GM21576 (cell line): ENCODE data around the gene SLC7A5.

Experiments used
- ATAC-seq: cut with Tn5 transposase; IDR thresholded peaks from one replicate; pipeline ENCODE4 v1.9.1; 2021; ENCODE audit warnings: mild to moderate bottlenecking, moderate library complexity; ENCODE audit not compliant: unreplicated experiment

The SLC7A5 gene

DNA sequence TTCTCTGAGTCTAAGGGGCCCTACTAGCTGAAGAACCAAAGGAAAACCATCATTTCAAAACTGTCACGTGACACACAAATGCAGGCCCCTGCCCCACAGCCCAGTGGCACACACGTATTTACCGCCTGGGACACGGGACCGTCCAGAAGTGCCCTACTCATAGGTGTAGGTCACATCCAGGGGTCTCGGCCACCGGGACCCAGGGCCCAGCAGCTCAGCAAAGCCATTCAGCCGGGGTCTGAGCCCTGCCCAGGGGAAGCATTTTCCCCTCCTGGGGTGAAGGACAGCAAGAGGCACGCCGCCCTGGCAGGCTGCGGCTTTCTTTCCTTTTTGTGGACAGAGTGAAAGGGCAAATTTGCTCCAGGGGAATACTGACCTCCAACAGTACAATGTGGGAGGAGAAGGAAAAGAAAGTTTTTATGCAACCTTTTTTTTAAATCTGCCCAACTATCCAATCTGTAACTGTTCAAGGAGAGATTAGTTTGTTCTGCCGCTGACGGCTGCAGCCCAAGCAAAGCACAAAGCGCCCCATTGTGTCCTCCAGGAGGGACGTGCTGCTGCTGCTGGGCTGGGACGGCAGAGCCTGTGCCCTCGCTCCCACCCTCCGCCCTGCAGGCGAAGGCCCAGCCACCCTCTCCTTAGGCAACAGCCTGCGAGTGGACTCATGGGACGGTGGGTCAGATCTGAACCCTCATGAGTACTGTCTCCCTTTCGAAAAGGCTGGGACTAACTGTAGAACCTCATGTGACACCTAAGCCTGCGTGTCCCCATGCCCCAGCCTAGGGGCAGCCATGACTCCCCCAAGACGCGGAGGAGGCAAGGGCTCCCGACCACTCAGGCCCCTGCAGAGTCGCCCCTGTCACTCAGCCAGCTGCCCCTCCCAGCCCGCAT, 21.3 kb downstream of the SLC7A5 start:
- ATAC-seq, result no peak

DNA sequence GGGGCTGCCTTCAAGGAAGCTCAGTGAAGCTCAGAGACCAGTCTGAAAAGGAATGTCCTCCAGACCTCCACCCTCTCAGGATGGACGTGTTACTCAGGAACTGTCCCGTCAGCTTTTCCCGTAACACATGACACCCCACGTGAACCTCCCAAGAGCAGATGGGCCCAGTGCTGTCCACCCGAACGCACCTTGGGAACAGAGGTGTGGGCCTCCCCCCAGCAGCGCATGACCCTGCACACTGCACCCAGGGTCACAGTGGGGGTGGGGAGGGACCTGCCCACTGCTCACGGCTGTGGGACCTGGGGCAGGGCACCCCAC, 21.9 kb downstream of the SLC7A5 start:
- no peak for ATAC-seq

- ATAC-seq, result no peak
Measured at GRCh38 chr16:87846705-87847466, 22.4 kb downstream of the SLC7A5 start.

DNA sequence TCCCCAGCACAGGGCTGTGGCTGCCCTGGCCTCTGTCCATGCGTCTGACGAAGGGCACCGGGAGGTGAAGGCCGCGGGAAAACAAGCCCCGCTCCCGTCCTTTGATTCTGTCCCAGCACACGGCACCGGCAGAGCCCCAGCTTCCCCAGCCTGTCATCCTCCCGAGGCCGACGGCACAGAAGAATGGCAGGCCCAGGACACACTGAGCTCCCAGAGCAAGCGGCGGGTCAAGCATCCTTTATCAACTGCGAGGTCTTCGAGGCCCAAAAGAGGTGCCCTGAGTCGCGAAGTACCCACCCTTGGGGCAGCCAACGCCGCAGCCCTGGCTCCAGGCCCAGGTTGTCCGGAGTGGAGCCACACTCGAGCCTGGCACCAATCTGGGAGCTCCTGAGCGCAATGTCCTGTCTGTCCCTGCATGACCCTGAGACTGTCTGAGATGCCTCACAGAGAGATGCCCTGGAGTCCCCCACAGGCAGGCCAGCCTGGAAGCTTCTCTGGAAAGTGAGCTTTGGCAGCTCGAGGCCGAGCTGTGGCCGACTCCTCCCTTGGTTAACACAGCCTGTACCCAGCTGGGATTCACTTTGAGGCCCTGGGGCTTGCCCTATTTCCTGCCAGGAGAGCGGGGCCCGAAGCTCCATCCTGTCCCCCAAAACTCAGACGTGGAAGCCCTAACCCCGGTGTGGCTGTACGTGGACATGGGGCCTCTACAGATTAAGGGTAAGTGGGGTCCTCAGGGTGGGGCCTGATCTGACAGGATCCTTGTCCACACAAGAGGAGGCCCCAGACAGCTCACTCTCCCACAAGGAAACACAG, 23.3 kb downstream of the SLC7A5 start:
- no peak for ATAC-seq

- no peak for ATAC-seq
Measured at GRCh38 chr16:87845213-87845612, 24.1 kb downstream of the SLC7A5 start.

DNA sequence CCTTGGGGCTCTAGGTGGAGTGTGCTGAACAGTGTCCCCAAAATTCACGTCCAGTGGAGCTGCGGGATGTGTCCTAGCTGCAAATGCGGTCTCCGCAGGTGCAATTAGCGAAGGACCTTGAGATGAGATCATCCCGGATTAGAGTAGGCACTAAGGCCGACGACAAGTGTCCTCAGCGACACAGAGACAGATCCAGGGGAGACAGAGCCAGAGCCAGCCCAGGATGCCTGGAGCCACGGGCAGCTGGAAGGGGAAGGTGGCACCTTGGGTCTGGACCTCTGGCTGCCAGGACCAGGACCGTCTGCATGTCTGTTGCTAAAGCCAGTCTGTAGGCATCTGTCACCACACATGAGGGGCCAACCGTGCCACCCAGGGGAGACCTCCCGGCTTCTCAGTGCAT, 24.5 kb downstream of the SLC7A5 start:
- no peak for ATAC-seq

- no peak for ATAC-seq
Measured at GRCh38 chr16:87844120-87844733, 25.1 kb downstream of the SLC7A5 start.

GRCh38 chr16:87843678-87844105, 25.6 kb downstream of the SLC7A5 start:
- no peak for ATAC-seq

DNA sequence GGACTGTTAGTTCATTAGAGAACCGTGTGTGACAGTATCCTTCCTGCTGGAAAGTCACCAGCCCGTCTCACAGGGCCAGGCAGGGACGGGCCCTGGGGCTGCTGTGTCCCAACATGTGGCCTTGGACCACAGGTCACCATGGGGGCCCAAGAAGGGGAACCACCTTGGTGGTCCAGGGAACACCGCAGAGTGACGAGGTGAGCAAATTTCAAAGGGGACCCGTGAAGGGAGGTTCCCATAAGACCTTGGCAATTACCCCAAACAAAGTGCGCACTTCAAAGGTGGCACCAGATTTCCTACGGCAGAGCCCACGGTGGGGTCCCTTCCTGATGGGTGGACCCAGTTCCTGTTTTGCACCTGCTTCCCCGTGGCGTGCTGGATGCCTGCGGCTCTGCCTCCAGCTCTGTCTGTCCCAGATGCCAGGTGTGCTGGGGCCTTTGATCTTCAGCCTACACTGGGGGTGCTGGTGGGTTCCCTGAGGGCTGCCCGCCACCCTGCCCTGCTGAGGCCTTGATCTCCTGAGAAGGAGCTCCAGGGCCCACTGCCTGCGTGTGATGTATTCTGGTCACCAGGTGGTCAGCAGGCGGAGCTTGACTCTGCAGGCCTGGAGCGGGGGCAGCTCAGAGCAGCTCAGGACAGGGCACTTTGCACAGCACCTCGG, 27.0 kb downstream of the SLC7A5 start:
- no peak for ATAC-seq

- ATAC-seq, result no peak
Measured at GRCh38 chr16:87841340-87842208, 27.7 kb downstream of the SLC7A5 start.

GRCh38 chr16:87840271-87840978, 28.9 kb downstream of the SLC7A5 start:
- ATAC-seq, result no peak

GRCh38 chr16:87839542-87840270, 29.6 kb downstream of the SLC7A5 start:
- no peak for ATAC-seq

DNA sequence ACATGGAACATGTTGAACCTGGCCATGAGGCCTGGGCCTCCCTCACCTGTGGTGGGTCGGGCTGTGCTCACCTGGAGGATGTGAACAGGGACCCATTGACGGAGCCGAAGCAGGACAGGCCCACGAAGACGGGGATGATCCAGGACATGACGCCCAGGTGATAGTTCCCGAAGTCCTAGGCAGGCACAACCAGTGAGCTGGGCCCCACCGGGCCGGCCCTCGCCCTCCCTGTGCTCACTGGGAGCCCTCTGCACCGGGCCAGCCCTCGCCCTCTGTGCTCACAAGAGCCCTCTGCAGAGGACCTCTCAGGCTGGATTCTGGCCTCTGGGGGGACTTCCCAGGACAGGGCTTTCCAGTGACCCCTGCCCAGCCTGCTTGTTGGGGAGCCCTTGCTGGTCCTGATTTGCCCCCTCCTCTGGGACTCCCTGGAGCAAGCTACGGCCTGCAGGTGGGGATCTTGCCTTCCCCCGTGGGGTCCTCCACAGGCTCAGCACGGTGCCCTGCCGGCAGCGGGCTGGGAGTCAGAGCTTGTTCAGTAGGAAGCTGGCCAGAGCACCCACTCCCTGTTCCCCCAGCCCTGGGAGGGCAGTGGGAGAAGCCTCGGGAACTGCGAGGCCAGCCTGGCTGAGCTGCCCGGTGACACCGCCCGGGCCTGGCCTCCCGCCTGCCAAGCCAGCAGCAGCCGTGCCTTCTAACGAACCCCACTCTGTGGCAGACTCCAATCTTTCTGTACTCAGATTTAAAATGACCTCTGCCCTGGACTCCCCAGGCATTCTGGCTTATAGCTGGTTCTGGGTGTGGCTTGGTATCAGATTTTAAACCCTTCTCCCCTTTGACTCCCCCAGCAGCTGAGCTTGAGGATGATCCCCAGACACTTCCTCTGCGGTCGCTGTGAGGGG, 30.4 kb downstream of the SLC7A5 start:
- ATAC-seq, result no peak

- no peak for ATAC-seq
Measured at GRCh38 chr16:87837627-87838289, 31.5 kb downstream of the SLC7A5 start.

GRCh38 chr16:87836844-87837581, 32.3 kb downstream of the SLC7A5 start:
- ATAC-seq, result no peak

DNA sequence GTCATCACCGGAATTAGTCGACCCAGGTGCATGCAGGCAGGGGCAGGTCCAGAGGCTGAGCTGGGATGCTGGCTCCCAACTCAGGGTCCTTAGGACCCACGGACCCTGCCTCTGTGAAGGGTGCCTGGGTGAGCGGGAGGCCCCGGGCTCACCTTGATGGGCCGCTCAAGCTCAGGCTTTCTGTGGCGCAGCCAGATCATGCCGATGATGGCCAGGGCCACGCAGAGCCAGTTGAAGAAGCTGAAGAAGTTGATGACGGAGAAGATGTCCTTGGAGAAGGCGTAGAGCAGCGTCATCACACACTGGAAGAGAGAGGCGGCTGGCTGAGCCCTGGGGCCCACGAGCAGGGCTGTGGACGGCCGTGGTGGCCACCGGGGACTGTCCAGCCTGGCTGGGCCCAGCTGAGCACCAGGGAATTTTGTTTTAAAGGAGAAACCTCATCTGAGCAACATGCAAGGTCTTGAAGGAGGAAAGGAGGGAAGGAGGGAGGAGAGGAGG, 32.9 kb downstream of the SLC7A5 start:
- ATAC-seq, result no peak
